Superior temporal gyrus (tissue), 1 donor: ENCODE results near the gene RNF144A.
"Not testable (repeated sequence)": the region's sequence is repeated elsewhere in the genome, so short reads cannot be mapped to it uniquely, and the experiment has no call there.

ENCODE experiments used
- DNase-seq: peaks from one replicate; pipeline ENCODE4 v3.0.0-alpha.2; 2016; ENCODE audit errors: extremely low spot score

The RNF144A gene, protein sequence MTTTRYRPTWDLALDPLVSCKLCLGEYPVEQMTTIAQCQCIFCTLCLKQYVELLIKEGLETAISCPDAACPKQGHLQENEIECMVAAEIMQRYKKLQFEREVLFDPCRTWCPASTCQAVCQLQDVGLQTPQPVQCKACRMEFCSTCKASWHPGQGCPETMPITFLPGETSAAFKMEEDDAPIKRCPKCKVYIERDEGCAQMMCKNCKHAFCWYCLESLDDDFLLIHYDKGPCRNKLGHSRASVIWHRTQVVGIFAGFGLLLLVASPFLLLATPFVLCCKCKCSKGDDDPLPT

DNA sequence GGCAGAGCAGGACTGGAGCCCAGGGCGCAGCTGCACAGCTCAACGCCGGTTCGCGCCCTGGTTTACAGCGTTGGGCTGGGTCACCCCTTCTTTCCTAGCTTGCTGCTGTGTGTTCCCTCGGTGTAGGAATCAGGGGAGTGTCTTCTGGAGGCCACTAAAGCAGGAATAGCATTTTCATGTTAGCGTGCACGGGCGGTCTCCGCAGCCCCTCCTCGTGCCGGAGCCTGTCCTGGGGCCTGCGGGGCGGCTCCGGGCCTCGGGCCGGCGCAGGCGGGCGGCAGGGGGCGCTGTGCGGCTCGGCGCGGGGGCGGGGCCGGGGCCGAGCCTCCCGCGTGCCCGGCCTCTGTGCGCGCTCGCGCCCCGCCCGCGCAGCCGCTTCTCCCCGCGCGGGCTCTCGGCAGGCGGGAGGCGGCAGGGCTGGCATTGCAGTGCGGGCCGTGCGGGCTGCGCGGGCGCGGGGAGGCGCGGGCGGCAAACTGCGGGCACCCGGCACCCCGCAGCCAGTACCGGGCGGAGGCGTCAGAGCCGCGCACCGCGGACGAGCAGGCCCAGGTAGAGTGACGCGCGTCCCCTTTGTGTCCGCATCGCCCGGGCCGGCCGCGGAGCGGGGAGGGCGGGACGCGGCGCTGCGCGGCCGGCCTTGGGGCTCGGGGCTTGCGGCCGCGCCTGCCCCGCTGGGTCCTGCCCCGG, at the start of gene RNF144A:
Gene RNF144A (plus strand): TSS at position 342 of the 690 bp plus-strand sequence. CDS start 79,515 bp downstream, outside the sequence.
- peak; percentile 70 for DNase-seq

DNA sequence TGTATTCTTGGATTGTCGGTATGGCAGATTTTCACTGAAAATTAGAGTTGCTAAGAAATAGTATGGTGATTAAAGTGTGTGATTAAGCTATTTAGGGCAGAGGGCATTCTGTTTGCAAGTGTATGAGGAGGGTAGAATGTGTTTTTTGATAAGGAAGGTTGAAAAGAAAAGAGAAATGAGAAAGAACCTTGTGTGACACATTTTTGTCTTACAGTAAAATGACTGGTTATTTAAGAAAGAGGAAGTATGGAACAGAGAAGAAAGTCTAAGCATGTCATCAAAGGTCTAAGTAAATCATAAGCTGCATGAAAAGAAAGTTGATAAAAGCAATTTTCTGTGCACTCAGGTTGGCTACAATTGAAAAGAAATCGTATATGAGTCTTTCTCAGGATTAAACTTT, 44.8 kb upstream of the RNF144A start:
- DNase-seq: no peak

DNA sequence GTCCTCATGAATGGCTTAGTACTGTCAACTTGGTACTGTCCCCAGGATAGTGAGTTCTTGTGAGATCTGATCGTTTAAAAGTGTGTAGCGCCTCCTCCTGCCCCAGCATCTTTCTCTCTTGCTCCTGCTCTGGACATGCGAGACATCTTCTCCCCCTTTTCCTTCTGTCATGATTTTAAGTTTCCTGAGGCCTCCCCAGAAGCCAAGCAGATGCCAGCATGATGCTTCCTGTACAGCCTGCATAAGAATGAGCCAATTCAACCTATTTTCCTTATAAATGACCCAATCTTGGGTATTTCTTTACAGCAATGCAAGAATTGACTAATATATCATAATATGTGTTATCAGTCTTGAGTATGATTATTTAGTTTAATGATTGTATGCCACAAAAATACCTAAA, 43.2 kb upstream of the RNF144A start:
- DNase-seq: no peak

DNA sequence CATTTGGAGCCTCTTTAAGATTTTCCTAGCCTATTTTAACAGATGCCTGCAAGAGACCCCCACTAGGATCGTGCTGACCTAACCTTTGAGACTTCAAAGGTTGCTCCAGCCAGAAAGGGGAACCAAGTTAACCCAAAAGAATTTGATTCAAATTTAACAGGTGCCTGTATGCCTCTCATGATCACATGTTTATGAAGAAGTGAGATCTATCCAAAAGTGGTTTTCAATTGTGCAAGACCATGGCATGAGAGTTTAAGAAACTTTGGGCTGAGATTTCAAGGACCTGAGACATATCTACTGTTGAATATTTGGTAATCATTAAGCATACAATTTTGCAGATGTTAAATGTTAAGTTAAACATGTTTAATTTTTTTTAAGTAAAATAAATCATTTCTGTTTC, 40.9 kb upstream of the RNF144A start:
- no peak for DNase-seq

DNA sequence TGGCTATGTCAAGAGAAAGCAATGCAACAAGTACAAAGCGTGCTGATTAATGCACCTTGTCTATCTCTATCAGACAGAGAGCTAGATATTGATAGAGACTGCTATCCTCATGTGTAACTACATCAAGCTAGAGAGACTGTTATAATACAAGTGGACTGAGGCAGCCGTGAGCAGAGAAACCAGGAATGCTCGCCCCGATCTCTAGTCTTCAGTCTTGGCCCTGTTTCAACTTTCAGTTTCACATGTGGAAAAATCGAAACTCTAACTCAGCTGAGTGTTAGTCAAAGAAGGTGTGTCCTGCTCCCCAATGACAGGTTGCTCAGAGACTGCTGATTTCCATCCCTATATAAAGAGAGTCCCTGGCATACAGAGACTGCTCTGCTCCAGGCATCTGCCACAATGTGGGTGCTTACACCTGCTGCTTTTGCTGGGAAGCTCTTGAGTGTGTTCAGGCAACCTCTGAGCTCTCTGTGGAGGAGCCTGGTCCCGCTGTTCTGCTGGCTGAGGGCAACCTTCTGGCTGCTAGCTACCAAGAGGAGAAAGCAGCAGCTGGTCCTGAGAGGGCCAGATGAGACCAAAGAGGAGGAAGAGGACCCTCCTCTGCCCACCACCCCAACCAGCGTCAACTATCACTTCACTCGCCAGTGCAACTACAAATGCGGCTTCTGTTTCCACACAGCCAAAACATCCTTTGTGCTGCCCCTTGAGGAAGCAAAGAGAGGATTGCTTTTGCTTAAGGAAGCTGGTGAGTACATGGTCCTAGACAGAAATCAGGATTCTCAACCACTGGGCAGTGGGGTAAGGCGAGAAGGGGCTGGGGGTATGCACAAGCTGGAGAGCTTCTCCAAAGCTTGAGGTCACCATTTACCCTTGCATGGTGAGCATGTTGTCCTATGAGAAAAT, 39.6 kb upstream of the RNF144A start, which contains the start of gene RSAD2:
Gene RSAD2 (plus strand): TSS at position 376 of the 903 bp plus-strand sequence. CDS start 24 bp downstream, at position 400.
- DNase-seq: peak; percentile 50

DNA sequence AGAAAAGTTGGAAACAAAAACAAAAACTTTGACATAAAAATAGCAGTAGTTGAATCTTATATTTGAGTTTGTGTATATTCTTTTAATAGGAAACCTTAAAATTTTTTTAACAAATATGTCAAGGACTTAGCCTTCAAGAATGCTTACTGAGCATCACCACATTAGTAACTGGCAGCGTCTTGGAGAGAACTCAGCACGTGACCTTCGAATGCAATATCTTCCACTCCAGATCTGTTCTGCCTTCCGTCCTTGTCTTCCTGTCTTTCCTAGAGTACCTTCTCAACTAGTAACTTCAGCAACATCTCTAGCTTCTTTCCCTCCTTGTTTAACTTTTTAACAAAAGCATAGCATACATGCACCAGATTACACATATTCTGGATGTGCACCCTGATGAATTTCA, 38.7 kb upstream of the RNF144A start:
- no peak for DNase-seq

DNA sequence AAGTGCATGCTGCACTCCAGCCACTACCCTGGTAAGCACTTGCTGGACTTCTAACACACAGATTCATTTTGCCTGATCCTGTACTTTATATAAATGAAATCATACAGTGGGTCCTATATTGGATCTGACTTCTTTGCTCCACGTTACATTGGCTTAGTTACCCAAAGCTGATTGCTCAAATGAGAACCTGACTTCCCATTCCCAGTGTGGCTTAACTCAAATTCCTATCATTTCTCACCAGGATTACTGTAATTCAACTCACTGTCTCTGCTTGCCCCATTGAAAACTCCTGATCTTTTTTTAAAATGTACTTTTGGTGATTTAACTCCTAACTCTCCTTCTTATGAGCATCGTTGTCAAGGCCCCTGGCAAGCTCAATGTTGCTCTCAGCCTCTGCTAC, 38.2 kb upstream of the RNF144A start:
- DNase-seq: no peak

DNA sequence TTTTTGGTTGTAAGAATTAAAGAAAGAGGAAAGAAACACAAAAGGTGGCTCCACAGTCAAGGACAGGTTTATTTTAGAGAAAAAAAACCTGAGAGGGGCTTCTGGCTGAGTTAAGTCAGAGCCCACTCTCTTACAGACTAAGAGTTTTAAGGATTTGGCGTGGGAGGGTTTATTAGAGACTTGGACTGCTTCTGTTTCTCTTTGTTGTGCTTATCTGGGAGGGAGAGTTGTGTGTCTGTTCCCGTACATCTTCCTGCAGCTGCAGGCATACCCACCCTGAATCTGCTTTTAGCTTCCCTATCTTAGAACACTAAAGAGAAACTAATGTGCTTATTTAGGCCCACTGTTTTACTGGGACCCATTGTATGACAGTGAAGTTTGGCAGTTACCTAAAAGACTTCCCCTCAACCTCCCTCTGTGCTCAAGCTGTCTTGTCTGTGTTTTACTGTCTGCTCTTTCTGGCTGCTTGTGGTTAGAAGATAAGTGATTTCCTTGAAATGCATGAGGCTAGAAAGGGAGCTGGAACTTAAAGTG, 36.9 kb upstream of the RNF144A start:
- no peak for DNase-seq

DNA sequence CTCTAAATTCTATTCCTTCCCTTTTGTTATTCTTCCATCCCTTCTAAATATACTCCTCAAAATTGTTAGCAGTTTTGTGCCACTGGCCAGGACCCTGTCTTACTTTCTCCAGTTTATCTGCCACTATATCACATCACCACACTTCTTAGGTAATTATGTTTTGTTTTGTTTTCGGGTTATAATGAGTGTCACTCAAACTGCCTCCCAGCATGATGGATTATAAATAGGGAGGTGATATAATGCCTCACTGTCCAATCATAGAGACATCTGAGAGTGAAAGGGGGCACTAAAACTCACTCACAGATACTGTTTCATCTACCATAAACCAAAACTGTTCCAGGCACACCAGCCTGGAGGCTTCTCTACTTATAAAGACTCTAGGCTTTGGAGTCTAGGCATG, 36.2 kb upstream of the RNF144A start:
- no peak for DNase-seq

DNA sequence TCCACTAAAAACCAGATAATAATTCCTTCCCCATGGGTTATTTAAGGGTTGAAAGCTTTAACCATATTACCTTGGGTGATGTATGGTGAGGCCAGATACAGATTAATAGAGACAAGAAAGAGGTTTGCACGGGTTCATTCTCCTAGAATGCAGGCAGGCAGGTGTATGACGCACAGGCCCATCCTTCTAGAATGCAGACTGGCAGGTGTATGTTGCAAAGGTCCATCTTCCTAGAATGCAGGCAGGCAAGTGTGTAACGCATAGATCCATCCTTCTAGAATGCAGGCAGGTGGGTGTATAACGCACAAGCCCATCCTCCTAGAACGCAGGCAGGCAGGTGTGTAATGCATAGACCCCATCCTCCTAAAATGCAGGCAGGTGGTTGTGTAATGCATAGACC, 35.7 kb upstream of the RNF144A start:
- no peak for DNase-seq

DNA sequence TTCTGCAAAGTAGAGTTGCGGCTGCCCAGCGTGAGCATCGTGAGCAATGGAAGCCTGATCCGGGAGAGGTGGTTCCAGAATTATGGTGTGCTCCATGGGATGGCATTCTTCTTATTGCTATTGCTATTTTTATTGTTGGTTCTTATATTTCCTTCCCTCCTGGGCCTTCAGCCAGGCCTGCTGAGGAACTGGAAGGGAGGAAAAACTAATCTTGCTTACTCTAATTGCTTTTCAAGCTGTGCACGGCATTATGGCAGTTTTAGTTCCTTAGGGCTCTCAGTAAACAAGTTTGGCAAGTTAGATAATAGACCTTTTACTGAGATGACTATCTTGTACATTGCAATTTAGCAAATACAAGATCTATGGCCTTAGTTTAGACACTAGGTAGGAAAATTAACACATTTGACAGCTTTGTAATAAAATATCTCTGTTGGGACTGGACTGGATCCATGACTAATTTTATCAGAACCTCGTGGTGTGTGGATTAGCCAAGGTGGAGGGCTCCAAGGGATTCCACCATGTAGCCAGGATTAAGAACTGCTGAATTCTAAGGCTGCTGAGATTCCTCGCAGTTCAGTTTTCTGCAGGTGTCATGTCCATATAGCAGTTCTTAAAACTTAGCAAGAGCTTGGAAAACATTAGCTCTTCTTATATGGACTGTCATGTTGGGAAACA, 33.6 kb upstream of the RNF144A start:
- DNase-seq: no peak

DNA sequence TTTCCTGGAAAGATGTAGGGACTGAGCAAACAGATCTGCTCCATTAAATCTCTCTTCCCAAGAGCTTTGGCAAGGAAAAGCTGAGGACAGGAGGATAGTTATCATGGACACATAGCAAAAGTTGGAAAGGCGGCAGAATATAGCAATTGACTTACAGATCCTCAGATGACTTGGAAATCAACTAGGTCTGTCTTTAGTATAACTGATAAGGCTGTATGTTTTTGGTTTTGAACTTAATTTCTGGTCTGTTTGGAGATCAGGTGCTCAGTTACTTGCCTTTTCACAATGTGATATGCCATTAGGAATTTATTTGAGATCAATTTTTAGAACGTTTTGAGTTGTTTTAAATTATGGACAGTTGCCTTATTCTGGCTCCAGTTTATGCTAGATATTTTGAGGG, 31.7 kb upstream of the RNF144A start:
- no peak for DNase-seq

DNA sequence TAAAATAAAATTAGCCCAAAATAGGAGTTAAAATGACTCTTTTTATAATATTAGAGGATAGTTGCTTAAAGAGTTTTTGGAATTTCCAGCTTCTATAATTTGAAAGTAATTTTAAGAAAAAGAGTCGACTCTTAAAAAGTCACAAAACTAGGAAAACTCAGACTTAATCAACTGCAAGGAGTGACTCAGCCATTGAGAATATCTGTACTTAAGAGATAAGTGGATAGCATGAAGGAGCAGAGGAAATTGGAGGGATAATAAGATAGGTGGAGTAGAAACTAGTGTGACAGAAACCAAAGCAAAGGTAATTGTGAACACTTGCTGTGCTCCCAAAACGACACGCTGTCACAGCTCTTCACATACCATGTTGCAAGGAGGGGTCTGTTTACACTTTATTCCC, 31.2 kb upstream of the RNF144A start:
- DNase-seq: no peak

DNA sequence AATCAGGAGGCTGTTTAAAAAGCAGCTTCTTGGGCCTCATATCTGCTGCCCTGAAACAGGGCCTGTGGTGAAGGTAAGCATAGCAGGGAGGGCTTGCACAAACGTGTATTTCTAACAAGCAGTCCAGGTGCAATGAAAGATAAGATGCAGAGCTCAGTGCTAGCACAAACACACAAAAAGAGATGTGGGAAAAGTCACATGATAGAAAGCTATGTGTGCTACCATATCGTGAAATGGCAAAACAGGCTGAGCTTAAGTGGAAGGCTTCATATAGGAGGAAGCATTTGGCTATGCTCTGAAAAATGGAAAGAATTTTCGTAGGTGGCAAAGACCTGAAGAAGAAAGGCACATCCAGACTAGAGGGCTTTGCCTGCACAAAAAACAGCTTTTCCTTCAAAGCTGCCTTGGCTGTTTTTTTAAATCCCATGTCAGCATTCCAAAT, 29.4 kb upstream of the RNF144A start:
- DNase-seq: no peak

DNA sequence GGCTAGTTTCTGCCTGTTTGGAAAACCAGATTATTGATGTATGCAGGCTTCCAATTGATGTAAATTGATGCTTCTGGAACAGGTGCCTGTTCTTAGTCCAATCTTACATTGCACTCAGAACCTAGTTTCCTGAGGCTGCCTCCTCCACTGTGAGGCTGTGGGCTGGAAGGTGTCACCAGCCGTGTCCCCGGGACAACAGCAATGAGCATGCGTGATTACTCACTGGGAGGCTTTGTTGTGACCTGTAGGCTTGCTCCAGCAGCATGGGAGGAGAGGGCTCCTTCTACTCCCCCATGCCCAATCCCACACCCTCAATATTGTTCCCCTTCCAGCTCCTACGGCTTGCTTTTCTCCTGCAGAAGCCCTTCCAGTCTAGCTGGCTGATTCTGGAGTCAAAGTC, 28.5 kb upstream of the RNF144A start:
- no peak for DNase-seq

DNA sequence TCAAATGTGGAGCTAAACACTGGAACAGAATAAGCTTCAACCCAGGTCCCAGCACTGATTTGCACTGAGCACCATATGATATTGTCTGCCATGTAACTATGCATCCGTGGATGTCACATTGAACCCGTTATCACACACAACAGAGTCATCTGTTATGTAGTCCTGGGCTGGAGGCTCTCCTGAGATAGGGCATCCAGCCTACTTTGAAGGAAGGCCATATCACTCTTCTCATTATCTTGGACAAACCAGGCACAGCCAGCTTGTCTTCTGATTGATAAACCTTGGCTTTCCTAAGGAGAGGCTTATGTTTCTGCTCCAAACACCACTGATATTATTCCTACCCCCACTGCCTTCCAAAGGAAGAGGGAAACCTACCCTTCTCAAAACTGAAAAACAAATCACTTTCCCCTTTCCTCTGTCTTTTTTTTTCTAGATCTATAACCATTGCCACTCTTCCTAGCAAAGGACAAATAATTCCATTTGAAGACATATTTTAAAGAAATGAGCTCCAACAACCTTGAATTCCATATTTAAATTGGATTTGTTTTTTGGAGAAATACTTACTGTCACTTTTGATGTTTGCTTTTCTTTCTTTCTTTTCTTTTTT, 23.2 kb upstream of the RNF144A start:
- DNase-seq: no peak

DNA sequence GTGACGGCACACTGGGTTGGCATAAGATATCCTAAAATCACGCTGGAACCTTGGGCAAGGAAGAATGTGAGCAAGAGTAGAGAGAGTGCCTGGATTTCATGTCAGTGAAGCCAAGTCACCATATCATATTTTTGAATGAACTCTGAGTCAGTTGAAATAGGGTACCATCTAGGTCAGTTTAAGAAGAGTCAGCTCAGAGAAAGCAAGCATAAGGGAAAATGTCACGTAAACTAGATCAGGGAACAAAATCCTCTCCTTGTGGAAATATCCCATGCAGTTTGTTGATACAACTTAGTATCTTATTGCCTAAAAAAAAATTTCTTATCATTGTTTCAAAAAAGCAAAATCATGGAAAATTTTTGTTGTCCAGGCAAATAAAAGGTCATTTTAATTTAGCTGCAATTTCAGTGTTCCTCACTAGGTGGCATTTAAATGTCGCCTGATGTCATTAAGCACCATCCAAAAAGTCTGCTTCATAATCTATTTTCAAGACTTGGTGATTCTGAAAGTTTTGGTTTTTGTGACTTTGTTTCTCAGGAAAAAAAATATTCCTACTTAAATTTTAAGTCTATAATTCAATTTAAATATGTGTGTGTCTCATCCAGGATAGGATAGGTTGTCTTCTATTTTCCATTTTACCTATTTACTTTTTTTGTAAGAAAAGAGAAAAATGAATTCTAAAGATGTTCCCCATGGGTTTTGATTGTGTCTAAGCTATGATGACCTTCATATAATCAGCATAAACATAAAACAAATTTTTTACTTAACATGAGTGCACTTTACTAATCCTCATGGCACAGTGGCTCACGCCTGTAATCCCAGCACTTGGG, 20.1 kb upstream of the RNF144A start:
- DNase-seq: peak; percentile 90

DNA sequence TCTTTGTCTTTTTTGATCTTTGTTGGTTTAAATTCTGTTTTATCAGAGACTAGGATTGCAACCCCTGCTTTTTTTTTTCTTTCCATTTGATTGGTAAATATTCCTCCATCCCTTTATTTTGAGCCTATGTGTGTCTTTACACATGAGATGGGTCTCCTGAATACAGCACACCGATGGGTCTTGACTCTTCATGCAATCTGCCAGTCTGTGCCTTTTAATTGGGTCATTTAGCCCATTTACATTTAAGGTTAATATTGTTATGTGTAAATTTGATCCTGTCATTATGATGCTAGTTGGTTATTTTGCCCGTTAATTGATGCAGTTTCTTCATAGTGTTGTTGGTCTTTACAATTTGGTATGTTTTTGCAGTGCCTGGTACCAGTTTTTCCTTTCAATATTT, 14.6 kb upstream of the RNF144A start:
- not testable (repeated sequence) for DNase-seq

DNA sequence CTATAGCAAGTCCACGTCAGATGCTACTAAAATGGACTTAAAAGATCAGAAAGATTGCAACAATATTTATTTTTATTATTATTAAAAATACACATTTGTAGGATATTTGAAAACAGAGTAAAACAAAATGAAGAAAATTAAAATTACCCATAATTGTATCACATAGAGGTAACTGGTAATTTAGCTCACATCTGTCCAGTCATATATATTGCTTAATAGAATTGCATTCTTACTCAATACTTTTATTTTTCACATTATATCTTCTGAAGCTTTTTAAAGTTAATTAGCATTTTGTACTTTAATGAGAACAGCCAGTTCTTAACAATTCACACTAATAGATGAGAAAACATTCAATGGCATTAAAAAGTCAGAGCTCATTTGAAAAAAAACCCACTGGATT, 11.5 kb upstream of the RNF144A start:
- DNase-seq: no peak

DNA sequence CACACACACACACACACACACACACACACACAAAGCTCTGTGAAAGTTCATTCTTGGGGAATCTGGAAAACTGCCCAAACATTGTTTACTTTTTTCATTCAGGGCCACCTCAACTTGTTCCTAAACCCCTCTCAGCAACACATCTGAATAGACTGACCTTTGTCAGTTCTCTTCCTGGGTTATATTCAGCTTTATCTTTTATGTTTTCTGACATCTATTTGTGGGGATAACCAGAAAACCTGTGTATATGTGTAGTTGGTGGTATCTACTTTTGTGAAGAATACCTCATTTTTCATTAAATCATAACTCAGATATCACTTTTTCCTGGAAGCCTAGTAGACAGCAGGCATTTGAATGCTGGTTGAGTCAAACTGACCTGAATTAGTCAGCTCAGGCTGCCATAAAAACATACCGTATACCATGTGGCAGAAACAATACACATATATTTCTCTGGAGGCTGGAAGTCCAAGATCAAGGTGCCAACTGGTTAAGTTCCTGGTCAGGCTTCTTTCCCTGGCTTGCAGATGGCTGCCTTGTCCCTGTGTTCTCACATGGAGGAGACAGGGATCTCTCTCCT, 11.0 kb upstream of the RNF144A start:
- DNase-seq: no peak
